Liver (tissue), 9 donors: Measurements from ENCODE around the gene MEF2A. TPM values are rescaled to one million over a fixed set of nuclear protein-coding genes. Genes with fewer than 3 reads are reported as not detected.

ENCODE experiments used
- DNase-seq: peaks from one replicate; pipeline ENCODE4 v3.0.0-alpha.2; 2017; ENCODE audit warnings: low spot score
- H3K27ac ChIP-seq, 2 donors: one replicate each; pipeline ENCODE4 v1.7.0; 2013; ENCODE audit warnings: inconsistent platforms in 2 of 2, low read length in 2 of 2, control low read depth in 1 of 2, low read depth in 1 of 2, mild to moderate bottlenecking in 1 of 2
- H3K27me3 ChIP-seq, 4 donors: one replicate each; pipeline versions ENCODE4 v1.6.1 to v1.7.0; 2013; ENCODE audit warnings: low read length in 3 of 4, inconsistent platforms in 1 of 4, mild to moderate bottlenecking in 1 of 4, moderate library complexity in 1 of 4; ENCODE audit not compliant: control insufficient read depth in 4 of 4, insufficient read depth in 4 of 4
- H3K36me3 ChIP-seq, 4 donors: one replicate each; pipeline versions ENCODE4 v1.6.1 to v1.7.0; 2013; ENCODE audit warnings: low read length in 3 of 4, mild to moderate bottlenecking in 3 of 4, low read depth in 1 of 4, moderate library complexity in 1 of 4; ENCODE audit not compliant: control insufficient read depth in 4 of 4, insufficient read depth in 3 of 4
- H3K4me1 ChIP-seq, 4 donors: one replicate each; pipeline versions ENCODE4 v1.6.1 to v1.7.0; 2013; ENCODE audit warnings: low read length in 3 of 4, mild to moderate bottlenecking in 3 of 4, moderate library complexity in 1 of 4; ENCODE audit not compliant: control insufficient read depth in 4 of 4, insufficient read depth in 4 of 4
- H3K4me3 ChIP-seq, 3 donors: one replicate each; pipeline versions ENCODE4 v1.6.1 to v1.7.0; 2013; ENCODE audit warnings: low read length in 3 of 3, control low read depth in 1 of 3, low read depth in 1 of 3, mild to moderate bottlenecking in 1 of 3
- H3K9ac ChIP-seq, 2 donors: one replicate each; pipeline ENCODE4 v1.7.0; 2013; ENCODE audit warnings: low read length in 2 of 2, mild to moderate bottlenecking in 2 of 2, moderate library complexity in 2 of 2, control low read depth in 1 of 2, low read depth in 1 of 2
- H3K9me3 ChIP-seq, 4 donors: one replicate each; pipeline versions ENCODE4 v1.6.1 to v1.7.0; 2013; ENCODE audit warnings: low read length in 3 of 4; ENCODE audit not compliant: control insufficient read depth in 4 of 4
- EGR1 ChIP-seq, 2 donors: IDR thresholded peaks; 2 replicates each; pipeline ENCODE4 v1.6.1; 2016 to 2018; ENCODE audit warnings: antibody characterized with exemption in 2 of 2, low read depth in 2 of 2
- FOXA1 ChIP-seq: IDR thresholded peaks from 2 replicates; pipeline ENCODE4 v1.6.1; 2016; ENCODE audit warnings: antibody characterized with exemption
- FOXA2 ChIP-seq: IDR thresholded peaks from 2 replicates; pipeline ENCODE4 v1.6.1; 2016; ENCODE audit warnings: antibody characterized with exemption
- GABPA ChIP-seq, 2 donors: IDR thresholded peaks in 1 of 2; conservative IDR thresholded peaks in 1 of 2; 2 replicates each; pipeline ENCODE4 v1.6.1; 2016; ENCODE audit warnings: antibody characterized with exemption in 2 of 2, mild to moderate bottlenecking in 1 of 2, moderate library complexity in 1 of 2
- HNF4A ChIP-seq, 2 donors: conservative IDR thresholded peaks; 2 replicates each; pipeline ENCODE4 v1.6.1; 2016; ENCODE audit warnings: antibody characterized with exemption in 2 of 2, mild to moderate bottlenecking in 2 of 2
- HNF4G ChIP-seq: IDR thresholded peaks from 2 replicates; pipeline ENCODE4 v1.6.1; 2016; ENCODE audit warnings: antibody characterized with exemption
- JUND ChIP-seq, 2 donors: IDR thresholded peaks; 2 replicates each; pipeline ENCODE4 v1.6.1; 2016; ENCODE audit warnings: antibody characterized with exemption in 2 of 2
- NR2F2 ChIP-seq: IDR thresholded peaks from 2 replicates; pipeline ENCODE4 v1.6.1; 2016; ENCODE audit warnings: antibody characterized with exemption
- RAD21 ChIP-seq, 2 donors: IDR thresholded peaks; 2 replicates each; pipeline ENCODE4 v1.6.1; 2016; ENCODE audit warnings: antibody characterized with exemption in 2 of 2, mild to moderate bottlenecking in 2 of 2
- RXRA ChIP-seq, 2 donors: IDR thresholded peaks; 2 replicates each; pipeline ENCODE4 v1.6.1; 2017 to 2018; ENCODE audit warnings: antibody characterized with exemption in 2 of 2, mild to moderate bottlenecking in 1 of 2
- SP1 ChIP-seq: IDR thresholded peaks from 2 replicates; pipeline ENCODE4 v1.6.1; 2018; ENCODE audit warnings: antibody characterized with exemption, mild to moderate bottlenecking
- TAF1 ChIP-seq: conservative IDR thresholded peaks from 2 replicates; pipeline ENCODE4 v1.6.1; 2016; ENCODE audit warnings: antibody characterized with exemption, mild to moderate bottlenecking
- YY1 ChIP-seq: IDR thresholded peaks from 2 replicates; pipeline ENCODE4 v1.6.1; 2016; ENCODE audit warnings: antibody characterized with exemption, mild to moderate bottlenecking
- WGBS: extraction: QIAGEN DNeasy Blood & Tissue Kit; methylation state at CpG from one replicate; pipeline ENCODE4 v1.1.7; 2013; 5-methylcytosine and 5-hydroxymethylcytosine counted together
- polyA plus RNA-seq, 2 donors: library from polyadenylated mRNA; stranded (reverse) in 1 of 2; unstranded in 1 of 2; fragments of 200-250 nt in 1 of 2; fragments of >200 nt in 1 of 2; fragmentation: Nextera tagmentation in 1 of 2; extraction: Ambion mirVana in 1 of 2; gene quantifications; one replicate each; pipeline versions ENCODE4 v1.2.1 to v1.2.3, GENCODE V29; 2013 to 2015
- total RNA-seq, 2 donors: library from RNA; depleted of rRNA; stranded (reverse); fragments of >200 nt; gene quantifications; one replicate each; pipeline ENCODE4 v1.2.3, GENCODE V29; 2014
- TF ChIP-seq, protein P1 (sequence below): IDR thresholded peaks from 2 replicates; pipeline ENCODE4 v1.6.1; 2016; ENCODE audit warnings: antibody characterized with exemption
- TF ChIP-seq, protein P2 (sequence below): IDR thresholded peaks from 2 replicates; pipeline ENCODE4 v1.6.1; 2016; ENCODE audit warnings: antibody characterized with exemption
- TF ChIP-seq, protein P3 (sequence below): fragments of 150-350 bp; IDR thresholded peaks from 2 replicates; pipeline ENCODE4 v1.5.1; 2017; ENCODE audit warnings: improper control_type of control experiment, low read depth, low read length; ENCODE audit not compliant: missing input control
- TF ChIP-seq, protein P4 (sequence below): IDR thresholded peaks from 2 replicates; pipeline ENCODE4 v1.6.1; 2016; ENCODE audit warnings: antibody characterized with exemption
- TF ChIP-seq, protein P5 (sequence below): IDR thresholded peaks from 2 replicates; pipeline ENCODE4 v1.6.1; 2016; ENCODE audit warnings: antibody characterized with exemption, mild to moderate bottlenecking
- donor health status: healthy.
- donor health status: healthy.
- donor health status: healthy.
- donor health status: healthy.
- donor health status: healthy.

The MEF2A gene
- total and polyA plus RNA-seq, 4 donors, result 8.5 to 45.9 (median 18.2) TPM

DNA sequence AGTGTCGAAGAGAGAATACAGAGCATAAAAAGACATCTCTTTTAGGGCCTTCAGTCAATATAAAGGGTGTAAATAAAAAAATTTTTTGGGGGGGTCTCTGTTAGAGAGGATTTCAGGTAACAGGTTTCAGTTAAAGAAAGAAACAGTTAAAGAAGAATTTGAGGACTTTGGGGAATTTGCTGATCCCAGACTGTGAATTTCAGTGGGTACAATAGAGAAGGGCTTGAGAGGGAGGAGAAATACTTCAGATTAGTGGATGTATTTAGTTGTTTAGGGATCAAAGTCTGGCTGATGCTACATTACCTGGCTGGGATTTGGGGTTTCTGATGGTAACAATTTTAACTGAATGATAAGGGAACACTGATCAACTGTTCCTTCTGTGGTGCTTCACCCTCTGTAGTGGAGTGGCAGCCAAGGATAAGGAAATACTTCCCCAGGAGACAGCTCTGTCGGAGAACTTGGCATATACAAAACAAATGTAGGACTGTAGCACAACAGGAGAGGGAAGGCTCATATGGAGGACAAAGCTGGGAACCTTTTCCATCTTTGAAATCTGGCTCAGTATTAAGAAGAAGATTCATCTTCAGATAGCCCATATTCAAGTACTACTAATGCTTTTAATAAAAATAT lies 79.2 kb downstream of the MEF2A start:
- no peak overlapping the region for H3K27ac ChIP-seq
- H3K9ac ChIP-seq, result no peak overlapping the region
- peaks cover 0 to 2% (median 0%) of the 10 kb centered on the region in 4 donors for H3K4me1 ChIP-seq
- no peaks in the 10 kb centered on the region for H3K9me3 ChIP-seq
- 89% methylated on average over 2 of the region's 2 CpGs for WGBS
- TF ChIP-seq HNF4A (conservative IDR thresholded peaks at IDR 0.05) (peak in 1 of 2 donors; percentile 5), SP1 (no peak)
- H3K36me3 ChIP-seq, result peaks cover 0 to 17% (median 6%) of the 10 kb centered on the region in 4 donors
- no peak for DNase-seq
- H3K4me3 ChIP-seq, result no peak overlapping the region
- no peaks in the 10 kb centered on the region for H3K27me3 ChIP-seq

DNA sequence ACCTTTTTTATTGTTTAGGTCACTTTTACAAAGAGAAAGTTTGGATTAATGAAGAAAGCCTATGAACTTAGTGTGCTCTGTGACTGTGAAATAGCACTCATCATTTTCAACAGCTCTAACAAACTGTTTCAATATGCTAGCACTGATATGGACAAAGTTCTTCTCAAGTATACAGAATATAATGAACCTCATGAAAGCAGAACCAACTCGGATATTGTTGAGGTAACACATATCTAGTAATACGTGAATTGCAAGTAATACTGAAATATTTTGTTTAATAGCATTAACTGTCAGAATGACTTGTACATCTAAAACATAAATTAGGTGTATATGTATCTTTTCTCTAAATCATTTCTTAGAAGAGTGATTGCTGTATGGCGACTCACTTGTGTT lies 79.8 kb downstream of the MEF2A start:
- Histone ChIP-seq H3K36me3 (peaks cover 0 to 17% (median 7%) of the 10 kb centered on the region in 4 donors), H3K27me3 (no peaks in the 10 kb centered on the region), H3K4me1 (peaks cover 0 to 2% (median 0%) of the 10 kb centered on the region in 4 donors), H3K4me3 (no peak overlapping the region), H3K9ac (no peak overlapping the region), H3K9me3 (no peaks in the 10 kb centered on the region), H3K27ac (no peak overlapping the region)
- TF ChIP-seq, protein P1, sequence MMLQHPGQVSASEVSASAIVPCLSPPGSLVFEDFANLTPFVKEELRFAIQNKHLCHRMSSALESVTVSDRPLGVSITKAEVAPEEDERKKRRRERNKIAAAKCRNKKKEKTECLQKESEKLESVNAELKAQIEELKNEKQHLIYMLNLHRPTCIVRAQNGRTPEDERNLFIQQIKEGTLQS, result no peak
- no peak for TF ChIP-seq GABPA (IDR thresholded peaks at IDR 0.05 in 1 of 2, conservative IDR thresholded peaks at IDR 0.05 in 1 of 2)
- no peak for TF ChIP-seq RAD21 (IDR thresholded peaks at IDR 0.05)
- no peak for TF ChIP-seq FOXA1
- no peak for TF ChIP-seq FOXA2
- TF ChIP-seq RXRA (IDR thresholded peaks at IDR 0.05), result no peak
- TF ChIP-seq, protein P2, sequence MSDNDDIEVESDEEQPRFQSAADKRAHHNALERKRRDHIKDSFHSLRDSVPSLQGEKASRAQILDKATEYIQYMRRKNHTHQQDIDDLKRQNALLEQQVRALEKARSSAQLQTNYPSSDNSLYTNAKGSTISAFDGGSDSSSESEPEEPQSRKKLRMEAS, result no peak
- TF ChIP-seq, protein P3, sequence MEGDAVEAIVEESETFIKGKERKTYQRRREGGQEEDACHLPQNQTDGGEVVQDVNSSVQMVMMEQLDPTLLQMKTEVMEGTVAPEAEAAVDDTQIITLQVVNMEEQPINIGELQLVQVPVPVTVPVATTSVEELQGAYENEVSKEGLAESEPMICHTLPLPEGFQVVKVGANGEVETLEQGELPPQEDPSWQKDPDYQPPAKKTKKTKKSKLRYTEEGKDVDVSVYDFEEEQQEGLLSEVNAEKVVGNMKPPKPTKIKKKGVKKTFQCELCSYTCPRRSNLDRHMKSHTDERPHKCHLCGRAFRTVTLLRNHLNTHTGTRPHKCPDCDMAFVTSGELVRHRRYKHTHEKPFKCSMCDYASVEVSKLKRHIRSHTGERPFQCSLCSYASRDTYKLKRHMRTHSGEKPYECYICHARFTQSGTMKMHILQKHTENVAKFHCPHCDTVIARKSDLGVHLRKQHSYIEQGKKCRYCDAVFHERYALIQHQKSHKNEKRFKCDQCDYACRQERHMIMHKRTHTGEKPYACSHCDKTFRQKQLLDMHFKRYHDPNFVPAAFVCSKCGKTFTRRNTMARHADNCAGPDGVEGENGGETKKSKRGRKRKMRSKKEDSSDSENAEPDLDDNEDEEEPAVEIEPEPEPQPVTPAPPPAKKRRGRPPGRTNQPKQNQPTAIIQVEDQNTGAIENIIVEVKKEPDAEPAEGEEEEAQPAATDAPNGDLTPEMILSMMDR, result no peak
- no peak for TF ChIP-seq HNF4G
- no peak for TF ChIP-seq TAF1
- TF ChIP-seq SP1, result no peak
- TF ChIP-seq NR2F2, result no peak
- TF ChIP-seq EGR1 (IDR thresholded peaks at IDR 0.05; ENCODE audit: low read depth in 2 of 2), result no peak
- TF ChIP-seq YY1, result no peak
- TF ChIP-seq, protein P4, sequence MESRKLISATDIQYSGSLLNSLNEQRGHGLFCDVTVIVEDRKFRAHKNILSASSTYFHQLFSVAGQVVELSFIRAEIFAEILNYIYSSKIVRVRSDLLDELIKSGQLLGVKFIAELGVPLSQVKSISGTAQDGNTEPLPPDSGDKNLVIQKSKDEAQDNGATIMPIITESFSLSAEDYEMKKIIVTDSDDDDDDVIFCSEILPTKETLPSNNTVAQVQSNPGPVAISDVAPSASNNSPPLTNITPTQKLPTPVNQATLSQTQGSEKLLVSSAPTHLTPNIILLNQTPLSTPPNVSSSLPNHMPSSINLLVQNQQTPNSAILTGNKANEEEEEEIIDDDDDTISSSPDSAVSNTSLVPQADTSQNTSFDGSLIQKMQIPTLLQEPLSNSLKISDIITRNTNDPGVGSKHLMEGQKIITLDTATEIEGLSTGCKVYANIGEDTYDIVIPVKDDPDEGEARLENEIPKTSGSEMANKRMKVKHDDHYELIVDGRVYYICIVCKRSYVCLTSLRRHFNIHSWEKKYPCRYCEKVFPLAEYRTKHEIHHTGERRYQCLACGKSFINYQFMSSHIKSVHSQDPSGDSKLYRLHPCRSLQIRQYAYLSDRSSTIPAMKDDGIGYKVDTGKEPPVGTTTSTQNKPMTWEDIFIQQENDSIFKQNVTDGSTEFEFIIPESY, result no peak
- TF ChIP-seq JUND (IDR thresholded peaks at IDR 0.05), result no peak
- TF ChIP-seq, protein P5, sequence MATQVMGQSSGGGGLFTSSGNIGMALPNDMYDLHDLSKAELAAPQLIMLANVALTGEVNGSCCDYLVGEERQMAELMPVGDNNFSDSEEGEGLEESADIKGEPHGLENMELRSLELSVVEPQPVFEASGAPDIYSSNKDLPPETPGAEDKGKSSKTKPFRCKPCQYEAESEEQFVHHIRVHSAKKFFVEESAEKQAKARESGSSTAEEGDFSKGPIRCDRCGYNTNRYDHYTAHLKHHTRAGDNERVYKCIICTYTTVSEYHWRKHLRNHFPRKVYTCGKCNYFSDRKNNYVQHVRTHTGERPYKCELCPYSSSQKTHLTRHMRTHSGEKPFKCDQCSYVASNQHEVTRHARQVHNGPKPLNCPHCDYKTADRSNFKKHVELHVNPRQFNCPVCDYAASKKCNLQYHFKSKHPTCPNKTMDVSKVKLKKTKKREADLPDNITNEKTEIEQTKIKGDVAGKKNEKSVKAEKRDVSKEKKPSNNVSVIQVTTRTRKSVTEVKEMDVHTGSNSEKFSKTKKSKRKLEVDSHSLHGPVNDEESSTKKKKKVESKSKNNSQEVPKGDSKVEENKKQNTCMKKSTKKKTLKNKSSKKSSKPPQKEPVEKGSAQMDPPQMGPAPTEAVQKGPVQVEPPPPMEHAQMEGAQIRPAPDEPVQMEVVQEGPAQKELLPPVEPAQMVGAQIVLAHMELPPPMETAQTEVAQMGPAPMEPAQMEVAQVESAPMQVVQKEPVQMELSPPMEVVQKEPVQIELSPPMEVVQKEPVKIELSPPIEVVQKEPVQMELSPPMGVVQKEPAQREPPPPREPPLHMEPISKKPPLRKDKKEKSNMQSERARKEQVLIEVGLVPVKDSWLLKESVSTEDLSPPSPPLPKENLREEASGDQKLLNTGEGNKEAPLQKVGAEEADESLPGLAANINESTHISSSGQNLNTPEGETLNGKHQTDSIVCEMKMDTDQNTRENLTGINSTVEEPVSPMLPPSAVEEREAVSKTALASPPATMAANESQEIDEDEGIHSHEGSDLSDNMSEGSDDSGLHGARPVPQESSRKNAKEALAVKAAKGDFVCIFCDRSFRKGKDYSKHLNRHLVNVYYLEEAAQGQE, result no peak
- no peak for TF ChIP-seq HNF4A (conservative IDR thresholded peaks at IDR 0.05)
- 96% methylated on average over 3 of the region's 3 CpGs for WGBS
- no peak for DNase-seq
